G401.6 (cell line): ENCODE results near the gene SUMO4.
A peak's percentile ranks its signal among the peaks of the same experiment; 100 is the strongest.

ENCODE experiments used
- FAIRE-seq: peaks from 2 replicates; lab custom pipeline; 2012; peaks lifted over from hg19 to GRCh38; lab: Jason Lieb, UNC

SUMO4 gene

DNA sequence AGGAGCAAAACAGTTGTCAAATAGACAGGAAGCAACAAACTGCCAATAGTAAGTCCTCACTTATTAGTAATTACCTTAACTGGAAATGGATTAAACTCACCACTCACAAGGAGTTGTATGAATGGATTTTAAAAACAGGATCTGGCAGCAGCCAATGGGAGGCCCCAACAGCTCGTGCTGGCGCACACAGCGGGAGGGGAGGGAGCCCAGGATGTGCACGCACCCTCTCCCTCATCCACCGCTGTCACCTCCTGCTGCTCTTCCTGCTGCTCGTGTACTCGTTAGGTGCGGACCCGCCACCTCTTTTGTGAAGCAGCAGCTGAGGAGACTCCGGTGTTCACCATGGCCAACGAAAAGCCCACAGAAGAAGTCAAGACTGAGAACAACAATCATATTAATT lies at the start of gene SUMO4:
TSS of gene SUMO4 (plus strand) at position 213 of the 400 bp plus-strand sequence. CDS start at position 343, 130 bp downstream.
- no peak for FAIRE-seq

DNA sequence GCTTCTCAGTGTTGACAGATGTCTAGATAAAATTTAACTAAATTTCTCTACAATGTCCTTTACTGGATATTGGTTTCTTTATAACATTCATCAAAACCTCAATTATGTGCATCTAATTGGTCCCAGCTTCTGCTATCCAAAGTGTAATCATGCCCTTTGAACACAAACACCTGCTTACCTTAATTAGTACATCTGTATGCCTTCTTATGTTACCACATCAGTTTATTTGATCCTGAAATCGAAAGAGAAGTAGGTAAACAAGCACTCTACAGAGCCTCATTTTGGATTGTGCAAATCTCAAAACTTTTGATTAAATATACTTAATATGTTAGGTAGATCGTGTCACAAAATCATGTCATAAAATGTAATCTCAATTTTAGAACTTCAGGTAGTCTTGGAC lies 46.1 kb upstream of the SUMO4 start:
- FAIRE-seq = no peak

DNA sequence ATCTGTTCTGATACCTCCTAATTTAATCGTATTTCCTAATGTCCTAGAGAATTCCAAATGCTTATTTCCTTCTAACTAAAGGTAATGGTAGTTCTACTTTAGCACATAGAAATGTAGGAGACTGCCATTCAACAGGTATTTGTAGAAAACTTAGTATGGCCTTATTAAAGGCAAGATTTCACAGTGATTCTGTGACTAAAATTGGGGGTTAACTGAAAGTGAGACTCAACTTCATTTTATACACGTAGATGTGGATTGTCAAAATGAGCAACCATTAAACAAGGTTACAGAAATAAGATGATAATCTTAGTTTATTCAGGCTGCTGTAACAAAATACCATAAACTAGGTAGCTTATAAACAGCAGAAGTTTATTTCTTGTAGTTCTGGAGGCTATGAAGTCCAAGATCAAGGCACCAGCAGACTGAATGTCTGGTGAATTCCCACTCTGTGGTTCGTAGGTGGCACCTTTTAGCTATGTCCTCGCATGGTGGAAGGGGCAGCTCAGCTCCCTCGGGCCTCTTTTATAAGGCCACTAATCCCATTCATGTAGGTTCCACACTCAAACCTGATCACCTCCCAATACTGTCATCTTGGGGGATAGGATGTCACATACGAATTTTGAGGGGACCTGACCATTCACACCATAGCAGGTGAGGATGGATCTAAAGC lies 43.8 kb upstream of the SUMO4 start:
- peak; percentile 27 for FAIRE-seq

DNA sequence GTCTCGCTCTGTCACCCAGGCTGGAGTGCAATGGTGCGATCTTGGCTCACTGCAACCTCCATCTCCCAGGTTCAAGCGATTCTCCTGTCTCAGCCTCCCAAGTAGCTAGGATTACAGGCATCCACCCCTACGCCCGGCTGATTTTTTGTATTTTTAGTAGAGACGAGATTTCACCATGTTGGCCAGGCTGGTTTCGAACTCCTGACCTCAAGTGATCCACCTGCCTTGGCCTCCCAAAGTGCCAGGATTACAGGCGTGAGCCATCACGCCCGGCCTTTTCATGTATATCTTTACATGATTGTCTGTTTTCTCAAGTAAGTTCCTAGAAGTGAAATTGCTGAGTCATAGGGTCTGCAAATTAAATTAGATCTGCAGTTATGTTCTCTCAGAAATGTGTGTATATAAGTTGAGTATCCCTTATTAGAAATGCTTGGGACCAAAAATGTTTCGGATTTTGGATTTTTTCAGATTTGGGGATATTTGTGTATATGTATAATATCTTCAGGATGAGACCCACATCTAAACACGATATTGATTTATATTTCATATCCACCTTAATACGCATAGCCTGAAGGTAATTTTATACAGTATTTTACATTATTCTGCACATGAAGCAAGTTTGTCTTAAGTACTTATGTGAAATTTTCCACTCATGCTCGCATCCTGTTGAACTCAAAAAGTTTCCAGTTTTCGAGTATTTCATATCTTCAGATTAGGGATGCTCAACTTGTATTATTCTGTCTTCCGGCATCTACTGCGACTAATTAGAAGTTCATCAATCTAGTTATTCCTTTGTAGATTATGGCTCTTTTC lies 42.1 kb upstream of the SUMO4 start:
- no peak for FAIRE-seq

DNA sequence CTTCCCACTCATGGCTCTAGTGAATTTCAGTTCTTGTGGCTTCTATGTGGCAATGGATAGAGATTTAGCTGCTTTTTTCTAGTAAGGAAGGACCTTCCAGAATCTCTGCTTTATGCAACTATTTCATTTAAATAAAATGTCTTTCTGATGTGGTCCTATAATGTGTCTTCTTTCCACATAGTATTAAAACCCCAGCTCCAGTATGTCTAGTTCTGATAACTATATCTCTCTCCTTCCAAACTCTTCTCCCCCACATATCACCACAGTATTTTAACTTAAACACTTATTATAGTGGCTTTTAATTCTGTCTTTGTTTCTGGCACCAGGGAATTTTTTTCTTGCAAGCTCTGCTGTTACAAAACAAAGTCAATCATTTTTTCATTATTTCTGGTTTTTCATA lies 40.6 kb upstream of the SUMO4 start:
- FAIRE-seq = no peak

DNA sequence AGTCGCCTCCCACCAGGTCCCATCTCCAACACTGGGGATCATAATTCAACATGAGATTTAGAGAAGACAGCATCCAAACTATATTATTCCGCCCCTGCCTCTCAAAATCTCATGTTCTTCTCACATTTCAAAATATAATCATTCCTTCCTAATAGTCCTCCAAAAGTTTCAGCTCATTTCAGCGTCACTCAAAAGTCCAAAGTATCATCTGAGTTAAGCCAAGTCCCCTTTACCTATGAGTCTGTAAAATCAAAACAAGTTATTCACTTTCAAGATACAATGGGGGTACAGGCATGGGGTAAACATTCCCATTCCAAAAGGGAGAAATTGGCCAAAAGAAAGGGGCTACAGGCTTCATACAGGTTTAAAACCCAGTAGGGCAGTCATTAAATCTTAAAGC lies 39.5 kb upstream of the SUMO4 start:
- no peak for FAIRE-seq

DNA sequence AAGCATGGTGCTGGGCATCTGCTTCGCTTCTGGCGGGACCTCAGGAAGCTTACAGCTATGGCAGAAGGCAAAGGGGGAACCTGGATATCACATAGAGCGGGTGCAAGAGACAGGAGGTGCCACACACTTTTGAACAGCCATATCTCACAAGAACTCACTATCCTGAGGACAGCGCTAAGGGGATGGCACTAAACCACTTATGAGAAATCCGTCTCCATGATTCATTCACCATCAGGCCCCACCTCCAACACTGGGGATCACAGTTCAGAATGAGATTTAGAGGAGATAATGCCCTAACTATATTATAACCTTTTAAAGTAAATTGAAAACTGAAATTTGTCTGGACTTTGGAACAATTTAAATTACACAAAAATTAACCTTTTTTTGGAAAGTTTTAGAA lies 37.8 kb upstream of the SUMO4 start:
- no peak for FAIRE-seq

DNA sequence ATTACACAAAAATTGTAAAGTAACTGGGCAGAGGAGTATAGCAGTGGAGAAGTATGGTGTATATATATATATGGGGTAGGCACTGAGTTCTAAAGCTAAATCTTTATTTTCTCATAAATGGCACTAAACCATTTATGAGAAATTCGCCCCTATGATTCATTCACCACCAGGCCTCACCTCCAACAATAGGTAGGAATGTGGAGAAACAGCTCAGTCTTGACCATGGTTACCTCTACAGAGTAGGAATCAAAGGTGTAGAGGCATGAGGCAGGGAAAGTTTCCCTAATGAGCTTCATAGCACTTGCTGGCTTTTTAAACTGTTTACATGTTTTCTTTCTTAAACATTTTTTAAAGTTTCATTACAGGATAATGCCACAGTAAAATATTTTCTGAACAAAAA lies 36.9 kb upstream of the SUMO4 start:
- no peak for FAIRE-seq

DNA sequence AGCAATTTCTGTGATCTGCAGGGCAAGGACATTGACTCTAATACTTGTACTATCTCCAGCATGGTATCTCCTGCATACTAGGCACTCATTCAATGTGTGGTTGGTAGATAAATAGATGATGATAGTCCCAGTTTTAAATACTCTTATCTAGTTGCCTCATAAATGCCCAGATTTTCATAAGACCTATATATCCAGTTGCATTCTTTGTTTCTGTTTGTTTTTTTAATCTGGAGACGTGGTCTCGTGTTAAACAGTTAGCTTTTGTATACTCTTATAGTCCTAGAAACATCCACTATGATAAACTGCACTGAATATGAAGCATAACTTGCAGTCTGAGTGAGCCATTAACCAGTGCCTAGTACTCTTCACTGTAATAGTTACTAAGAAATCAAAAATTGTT lies 35.5 kb upstream of the SUMO4 start:
- no peak for FAIRE-seq

DNA sequence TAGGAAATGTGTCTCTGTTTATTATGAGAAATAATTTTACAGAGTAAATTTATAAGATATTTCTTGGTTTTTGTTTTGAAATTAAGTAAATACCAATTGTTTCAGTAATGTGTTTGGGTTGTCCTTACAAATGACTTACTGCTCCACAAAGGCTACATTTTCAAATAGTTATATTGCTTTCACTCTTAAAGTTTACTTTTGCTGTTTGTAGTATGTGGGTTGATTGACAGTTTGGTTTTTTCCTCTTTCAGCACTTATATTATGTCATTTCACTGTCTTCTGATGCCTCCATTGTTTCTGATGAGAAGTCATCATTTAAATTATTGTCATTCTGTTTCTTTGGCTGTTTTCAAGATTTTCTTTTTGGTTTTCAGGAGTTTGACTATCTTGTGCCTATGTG lies 34.9 kb upstream of the SUMO4 start:
- peak; percentile 46 for FAIRE-seq

DNA sequence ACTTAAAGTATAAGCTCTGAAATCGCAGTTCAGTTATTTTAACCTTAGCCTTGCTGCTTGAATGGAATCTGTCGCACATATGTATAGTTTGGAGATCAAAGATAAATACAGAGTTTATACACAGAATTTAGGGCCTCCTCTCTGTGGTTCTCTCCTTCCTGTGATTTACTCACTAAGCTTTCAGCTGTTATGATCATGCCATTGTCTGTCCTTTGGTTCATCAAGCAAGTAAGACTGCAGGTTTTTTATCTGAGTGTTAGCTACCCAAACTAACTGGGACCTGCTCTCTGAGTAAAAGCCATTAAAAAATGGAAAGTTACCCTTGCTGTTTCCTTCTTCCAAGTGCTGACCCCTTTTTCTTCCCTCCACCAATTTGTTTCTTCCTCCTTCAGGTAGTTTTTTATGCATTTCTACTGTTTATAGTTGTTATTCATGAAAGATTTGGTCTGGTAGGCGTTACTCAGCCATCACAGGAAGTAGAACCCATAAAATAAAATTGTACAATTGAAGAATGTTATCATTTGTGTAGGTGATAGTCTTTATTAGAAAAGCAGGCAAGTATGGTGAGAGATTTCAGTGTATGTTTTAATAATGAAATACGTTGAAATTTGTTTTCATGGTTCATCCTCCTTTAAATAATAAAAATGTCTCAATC lies 33.7 kb upstream of the SUMO4 start:
- FAIRE-seq = no peak

DNA sequence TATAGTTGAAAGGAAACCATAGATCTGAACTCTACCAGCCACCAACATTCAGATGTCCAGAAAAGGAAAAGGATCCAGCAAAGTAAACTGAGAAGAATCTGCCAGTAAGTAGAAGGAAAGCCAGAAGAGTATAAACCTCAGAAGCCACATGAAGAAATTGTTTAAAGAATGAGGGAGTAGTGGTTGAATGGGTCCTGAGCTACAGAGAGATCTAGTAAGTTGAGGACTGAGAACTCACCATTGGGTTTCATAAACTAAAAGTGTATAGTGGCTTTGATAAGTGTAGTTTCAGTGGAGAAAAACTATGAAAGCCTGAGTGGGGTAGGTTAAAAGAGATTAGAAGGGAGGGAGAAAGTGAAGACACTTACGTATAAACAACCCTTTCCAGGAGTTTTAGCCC lies 32.0 kb upstream of the SUMO4 start:
- no peak for FAIRE-seq

DNA sequence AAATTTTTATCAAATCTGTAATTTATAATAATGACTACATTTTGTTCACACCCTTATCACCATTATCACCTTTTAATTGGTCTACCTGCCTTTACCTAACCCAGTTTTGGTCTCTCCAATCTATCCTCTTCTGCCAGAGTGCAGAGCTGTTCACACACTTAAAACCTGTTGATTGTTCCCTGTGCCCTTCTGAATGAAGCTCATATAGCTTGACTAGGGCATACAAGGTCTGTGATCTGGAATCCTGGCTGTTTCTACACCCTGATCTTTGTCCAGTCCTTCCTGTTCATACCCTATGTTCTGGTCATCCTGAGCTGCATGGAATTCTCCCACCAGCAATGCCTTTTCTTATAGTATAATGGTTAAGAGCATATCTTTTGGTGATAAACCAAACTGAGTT lies 28.9 kb upstream of the SUMO4 start:
- FAIRE-seq = no peak

DNA sequence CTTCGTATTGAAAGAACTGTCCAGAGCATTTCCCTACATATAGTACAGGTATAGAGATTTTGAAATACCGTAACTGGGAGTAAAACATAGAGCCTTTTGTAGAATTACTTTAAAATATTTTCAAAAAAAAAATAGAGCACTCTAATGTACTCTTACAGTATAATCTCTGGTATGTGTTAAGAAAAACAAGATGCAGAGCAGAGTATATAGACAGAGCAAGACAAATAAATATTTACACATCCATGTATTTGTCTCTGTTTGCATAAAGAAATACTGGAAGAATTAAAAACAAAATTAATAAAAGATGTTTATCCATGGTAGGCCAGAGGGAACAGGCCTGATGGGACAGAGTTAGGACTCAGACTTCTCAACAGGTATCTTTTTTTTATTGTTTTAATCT lies 28.0 kb upstream of the SUMO4 start:
- FAIRE-seq = peak; percentile 30

DNA sequence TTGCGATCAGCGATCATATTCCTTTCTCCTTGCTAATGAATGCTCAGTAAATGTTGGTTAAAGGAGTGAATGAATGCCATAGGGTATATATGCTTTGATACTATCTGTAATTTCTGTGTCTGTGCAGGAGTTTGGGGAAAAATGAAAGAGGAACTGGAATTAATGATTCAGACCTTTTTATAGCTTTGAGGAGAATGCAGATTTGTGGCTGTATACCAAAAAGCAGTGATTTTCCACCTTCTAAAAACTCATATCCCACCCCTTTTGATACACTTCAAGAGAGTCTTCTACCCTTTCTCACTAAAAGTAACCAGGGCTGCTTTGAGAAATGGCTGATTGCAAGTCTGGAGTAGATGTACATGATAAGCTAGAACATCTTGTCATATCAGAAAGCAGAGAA lies 26.6 kb upstream of the SUMO4 start:
- FAIRE-seq = no peak

DNA sequence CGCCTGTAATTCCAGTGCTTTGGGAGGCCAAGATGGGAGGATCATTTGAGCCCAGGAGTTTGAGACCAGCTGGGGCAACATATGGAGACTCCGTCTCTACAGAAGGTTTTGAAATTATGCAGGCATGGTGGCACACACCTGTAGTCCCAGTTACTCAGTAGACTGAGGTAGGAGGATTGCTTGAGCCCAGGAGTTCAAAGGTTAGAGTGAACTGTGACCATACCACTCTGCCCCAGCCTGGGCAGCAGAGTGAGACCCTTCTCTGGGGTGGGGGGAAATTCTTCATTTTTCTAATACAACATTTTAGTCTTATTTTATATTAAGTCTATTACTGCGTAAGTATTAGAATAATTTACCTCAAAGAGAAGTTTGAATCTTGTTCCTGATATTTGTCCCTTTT lies 20.1 kb upstream of the SUMO4 start:
- FAIRE-seq = no peak

DNA sequence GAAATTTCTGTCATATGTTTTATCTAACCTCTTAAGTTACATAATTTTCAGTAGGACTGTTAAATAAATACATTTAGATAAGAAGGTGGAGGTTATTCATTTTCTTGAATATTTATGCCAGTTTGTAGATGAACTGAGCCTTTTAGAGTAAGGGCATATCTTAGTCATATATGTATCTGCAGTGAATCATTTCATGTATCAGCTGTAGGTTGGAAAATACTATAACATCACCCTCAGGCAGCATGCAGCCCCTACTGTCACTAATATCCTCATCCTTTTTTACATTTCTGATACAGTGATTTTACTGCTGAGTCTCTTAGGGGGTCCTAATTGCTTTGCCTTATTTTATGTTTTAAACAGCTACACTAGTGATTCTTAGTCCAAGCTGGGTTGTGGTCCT lies 19.5 kb upstream of the SUMO4 start:
- FAIRE-seq = no peak

DNA sequence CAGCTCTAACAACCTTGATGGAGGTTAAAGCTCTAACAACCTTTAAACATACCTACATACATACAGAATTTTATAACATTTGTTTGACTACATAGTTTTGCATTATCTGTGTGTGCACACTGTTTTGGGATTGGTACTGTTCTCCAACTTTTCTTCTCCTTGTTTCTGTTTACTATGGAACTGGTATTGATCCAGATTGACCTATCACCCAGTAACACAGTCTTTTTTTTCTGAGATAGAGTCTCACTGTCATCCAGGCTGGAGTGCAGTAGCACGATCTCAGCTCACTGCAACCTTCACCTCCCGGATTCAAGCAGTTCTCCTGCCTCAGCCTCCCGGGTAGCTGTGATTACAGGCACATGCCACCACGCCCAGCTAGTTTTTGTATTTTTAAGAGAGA lies 16.7 kb upstream of the SUMO4 start:
- FAIRE-seq = no peak

DNA sequence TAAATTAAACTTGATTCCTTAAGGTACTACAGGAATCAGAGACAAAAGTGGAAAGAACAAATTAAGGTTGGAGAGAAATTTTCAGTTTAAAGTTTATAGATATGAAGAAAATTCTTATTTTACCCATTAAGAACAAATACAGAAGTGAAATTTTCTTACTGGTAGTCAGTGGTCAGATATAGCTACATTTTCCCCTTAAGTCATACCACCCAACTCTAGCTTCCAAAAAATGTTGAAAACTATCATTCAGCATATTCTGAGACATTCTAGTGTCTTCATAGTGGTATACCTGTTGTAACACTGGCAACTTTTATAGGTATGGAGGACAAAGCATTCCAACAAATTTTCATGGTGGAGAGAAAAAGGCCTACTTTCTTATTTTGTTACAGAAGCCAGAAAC lies 15.6 kb upstream of the SUMO4 start:
- FAIRE-seq = peak; percentile 6

DNA sequence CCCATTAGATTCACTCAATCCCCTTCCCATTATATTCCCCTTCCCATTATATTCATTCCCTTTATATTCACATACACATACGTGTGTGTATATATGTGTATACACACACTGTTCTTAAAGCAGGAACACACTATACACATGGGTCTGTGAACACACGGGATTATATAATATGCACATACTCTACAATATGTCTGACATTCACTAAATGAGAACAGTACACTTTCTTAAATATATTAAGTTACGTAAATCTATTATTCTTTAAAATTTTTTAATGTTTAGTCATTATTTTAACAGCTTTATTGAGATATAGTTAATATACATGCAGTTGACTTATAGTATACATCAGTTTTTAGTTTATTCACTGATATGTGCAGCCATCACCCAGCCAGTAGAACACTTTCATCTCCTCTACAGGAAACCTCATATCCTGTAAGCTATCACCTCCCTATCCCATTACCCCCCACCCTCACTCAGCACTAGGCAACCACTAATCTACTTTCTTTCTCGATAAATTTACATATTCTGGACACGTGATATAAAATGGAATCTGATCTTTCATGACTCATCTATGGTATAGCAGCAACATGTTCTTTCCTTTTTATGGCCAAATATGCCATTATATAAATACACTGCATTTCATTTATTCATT lies 13.9 kb upstream of the SUMO4 start:
- no peak for FAIRE-seq

DNA sequence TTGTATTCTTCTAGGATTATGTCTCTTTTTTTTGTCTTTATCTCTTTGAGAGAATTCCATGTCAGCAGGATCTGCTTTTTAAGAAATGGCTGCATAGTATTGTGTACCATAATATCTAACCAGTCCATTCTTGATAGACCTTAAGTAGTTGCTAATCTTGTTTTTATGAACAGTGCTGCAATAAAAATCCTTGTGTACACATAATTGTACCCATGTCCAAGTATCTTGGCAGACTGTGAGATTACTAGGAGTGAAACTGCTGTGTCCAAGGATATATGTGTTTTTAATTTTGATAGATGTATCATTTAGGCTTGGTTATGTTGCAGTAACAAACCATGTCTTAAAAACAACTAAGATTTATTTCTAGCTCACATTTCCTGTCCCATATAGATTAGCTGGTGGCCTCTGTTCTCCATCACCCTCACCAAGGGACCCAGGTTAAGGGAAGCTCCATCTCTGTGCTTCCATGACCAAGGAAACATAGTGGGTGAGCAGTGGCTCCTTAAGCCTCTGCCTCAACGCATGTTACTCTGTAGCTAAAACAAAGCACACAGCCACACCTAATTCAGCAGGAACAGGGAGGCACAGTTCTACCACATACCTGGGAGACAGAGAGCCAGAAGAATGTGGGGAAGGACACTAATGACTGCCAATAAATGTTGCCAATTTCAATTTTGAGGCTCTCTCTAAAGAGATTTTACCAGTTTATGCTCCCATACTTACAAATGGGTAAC lies 12.1 kb upstream of the SUMO4 start:
- FAIRE-seq = no peak
